SK-N-SH (cell line): ENCODE measurements around the gene MRNIP. TPM values are rescaled to one million over a fixed set of nuclear protein-coding genes. Genes with fewer than 3 reads are reported as not detected.

Experiments used
- CTCF ChIA-PET: fragments of 300-600, 350-600 bp; formaldehyde crosslinking; extraction: SDS; loops from one replicate; lab custom pipeline; 2021; lab: Yijun Ruan, JAX
- POLR2A ChIA-PET: fragments of 350-600 bp; sonication (Branson Sonifier 250); formaldehyde crosslinking; extraction: SDS; loops from one replicate; lab custom pipeline; 2020; ENCODE audit warnings: antibody characterized with exemption, inconsistent platforms; lab: Yijun Ruan, JAX
- DNase-seq: peaks from one replicate; pipeline ENCODE4 v3.0.0; 2012
- H2AFZ ChIP-seq: fragments of 200-600 bp; sonication (generic); 2 replicates; pipeline ENCODE4 v1.8.1; 2016; ENCODE audit warnings: antibody characterized with exemption, mild to moderate bottlenecking, low read depth
- H3F3A ChIP-seq: fragments of 200-600 bp; sonication (generic); replicated peaks from 2 replicates; pipeline ENCODE3; 2016; ENCODE audit warnings: antibody characterized with exemption, mild to moderate bottlenecking; ENCODE audit not compliant: insufficient read depth
- H3K27ac ChIP-seq, 2 experiments: fragments of 200-500 bp in 1 of 2; fragments of 200-600 bp in 1 of 2; sonication (Bioruptor generic) in 1 of 2; sonication (generic), shearing (Covaris generic) in 1 of 2; 2 replicates each; pipeline versions ENCODE4 v1.5.1 to v1.6.1; 2014 to 2016; ENCODE audit warnings: low read depth in 2 of 2, inconsistent platforms in 1 of 2, low read length in 1 of 2, mild to moderate bottlenecking in 1 of 2, mixed read lengths in 1 of 2
- H3K27me3 ChIP-seq: fragments of 200-600 bp; sonication (generic), shearing (Covaris generic); 2 replicates; pipeline ENCODE4 v1.6.1; 2016; ENCODE audit warnings: mixed run types; ENCODE audit not compliant: insufficient read depth
- H3K36me3 ChIP-seq, 2 experiments: fragments of 200-500 bp in 1 of 2; fragments of 200-600 bp in 1 of 2; sonication (Bioruptor generic) in 1 of 2; sonication (generic) in 1 of 2; replicated peaks in 1 of 2; 2 replicates each; pipeline versions ENCODE3 to v1.5.1; 2014 to 2016; ENCODE audit warnings: low read length in 1 of 2, mild to moderate bottlenecking in 1 of 2; ENCODE audit not compliant: insufficient read depth in 2 of 2, control insufficient read depth in 1 of 2
- H3K4me1 ChIP-seq, 2 experiments: fragments of 200-500 bp in 1 of 2; fragments of 200-600 bp in 1 of 2; sonication (Bioruptor generic) in 1 of 2; sonication (generic), shearing (Covaris generic) in 1 of 2; 2 replicates each; pipeline versions ENCODE4 v1.5.1 to v1.6.1; 2014 to 2016; ENCODE audit warnings: low read depth in 1 of 2, low read length in 1 of 2, mixed run types in 1 of 2; ENCODE audit not compliant: insufficient read depth in 2 of 2, control insufficient read depth in 1 of 2
- H3K4me2 ChIP-seq: fragments of 200-600 bp; sonication (generic), shearing (Covaris generic); 2 replicates; pipeline ENCODE4 v1.6.1; 2017; ENCODE audit warnings: mixed run types
- H3K4me3 ChIP-seq, 2 experiments: fragments of 200-500 bp in 1 of 2; fragments of 200-600 bp in 1 of 2; sonication (Bioruptor generic) in 1 of 2; sonication (generic), shearing (Covaris generic) in 1 of 2; 2 replicates each; pipeline versions ENCODE4 v1.5.1 to v1.8.1; 2014 to 2016; ENCODE audit warnings: low read depth in 2 of 2, inconsistent platforms in 1 of 2, low read length in 1 of 2, mild to moderate bottlenecking in 1 of 2, mixed read lengths in 1 of 2, moderate library complexity in 1 of 2
- H3K79me2 ChIP-seq: fragments of 200-600 bp; sonication (generic); 2 replicates; pipeline ENCODE4 v1.8.1; 2017; ENCODE audit warnings: mild to moderate bottlenecking; ENCODE audit not compliant: insufficient read depth
- H3K9ac ChIP-seq: fragments of 200-600 bp; sonication (generic); 2 replicates; pipeline ENCODE4 v1.6.1; 2017; ENCODE audit warnings: mixed run types
- H3K9me2 ChIP-seq: fragments of 200-600 bp; sonication (generic); 2 replicates; pipeline ENCODE4 v1.6.1; 2017; ENCODE audit warnings: mixed run types
- H3K9me3 ChIP-seq: fragments of 200-600 bp; sonication (generic); 2 replicates; pipeline ENCODE4 v1.6.1; 2017; ENCODE audit warnings: mixed run types, mild to moderate bottlenecking, moderate library complexity
- H4K20me1 ChIP-seq: fragments of 200-600 bp; sonication (generic); 2 replicates; pipeline ENCODE4 v1.6.1; 2017; ENCODE audit warnings: mild to moderate bottlenecking, mixed run types; ENCODE audit not compliant: insufficient read depth
- CTCF ChIP-seq: fragments of 200-600 bp; sonication (generic); IDR thresholded peaks from 2 replicates; pipeline ENCODE4 v1.6.1; 2017; ENCODE audit warnings: antibody characterized with exemption, mild to moderate bottlenecking, moderate library complexity
- EZH2phosphoT487 ChIP-seq: fragments of 200-600 bp; sonication (generic); IDR thresholded peaks from 2 replicates; pipeline ENCODE4 v1.6.1; 2017; ENCODE audit warnings: low read depth, mixed run types, mild to moderate bottlenecking, antibody characterized with exemption, moderate library complexity, borderline replicate concordance
- FOXJ3 ChIP-seq: sonication (generic); formaldehyde crosslinking; IDR thresholded peaks from 2 replicates; pipeline ENCODE4 v1.5.1; 2020; ENCODE audit warnings: mild to moderate bottlenecking, missing genetic modification reagents
- JUND ChIP-seq: IDR thresholded peaks from 2 replicates; pipeline ENCODE4 v1.4.0; 2012
- MAX ChIP-seq: IDR thresholded peaks from 2 replicates; pipeline ENCODE4 v1.4.0; 2012; ENCODE audit warnings: low read depth
- MXI1 ChIP-seq: IDR thresholded peaks from 2 replicates; pipeline ENCODE4 v1.6.1; 2012; ENCODE audit warnings: mild to moderate bottlenecking, low read depth, low read length, improper control_type of control experiment
- NRF1 ChIP-seq: IDR thresholded peaks from 2 replicates; pipeline ENCODE4 v1.6.1; 2012; ENCODE audit warnings: low read depth, mild to moderate bottlenecking, low read length
- POLR2AphosphoS5 ChIP-seq: IDR thresholded peaks from 2 replicates; pipeline ENCODE4 v1.6.1; 2012; ENCODE audit warnings: low read depth, low read length
- RAD21 ChIP-seq: IDR thresholded peaks from 2 replicates; pipeline ENCODE4 v1.6.1; 2012; ENCODE audit warnings: mild to moderate bottlenecking, low read length
- RFX5 ChIP-seq: IDR thresholded peaks from 2 replicates; pipeline ENCODE4 v1.6.1; 2012; ENCODE audit warnings: mild to moderate bottlenecking, improper control_type of control experiment, low read length
- RXRA ChIP-seq: IDR thresholded peaks from 2 replicates; pipeline ENCODE4 v1.4.0; 2012; ENCODE audit warnings: low read depth, mild to moderate bottlenecking, borderline replicate concordance
- SIN3A ChIP-seq: IDR thresholded peaks from 2 replicates; pipeline ENCODE4 v1.6.1; 2012; ENCODE audit warnings: low read depth, mild to moderate bottlenecking, low read length, moderate library complexity, borderline replicate concordance
- SMC3 ChIP-seq: IDR thresholded peaks from 2 replicates; pipeline ENCODE4 v1.6.1; 2012; ENCODE audit warnings: low read depth, low read length, improper control_type of control experiment
- WGBS: methylation state at CpG from one replicate; pipeline ENCODE4 v1.1.6; 2017; ENCODE audit warnings: low lambda C conversion rate; 5-methylcytosine and 5-hydroxymethylcytosine counted together
- polyA plus RNA-seq, 3 experiments: library from polyadenylated mRNA; depleted of rRNA; stranded (reverse); fragments of >200 nt; gene quantifications; 2 replicates each; pipeline ENCODE4 v1.2.3, GENCODE V29; 2012
- TF ChIP-seq, protein P1 (sequence below): IDR thresholded peaks from 2 replicates; pipeline ENCODE4; 2012
- TF ChIP-seq, protein P2 (sequence below): IDR thresholded peaks from 2 replicates; pipeline ENCODE4 v1.6.1; 2012; ENCODE audit warnings: mild to moderate bottlenecking, low read depth, low read length, moderate library complexity

The MRNIP gene
- polyA plus RNA-seq, 1 of the 3 experiments (the other 2 are of a cell fraction): 32.8 TPM

DNA sequence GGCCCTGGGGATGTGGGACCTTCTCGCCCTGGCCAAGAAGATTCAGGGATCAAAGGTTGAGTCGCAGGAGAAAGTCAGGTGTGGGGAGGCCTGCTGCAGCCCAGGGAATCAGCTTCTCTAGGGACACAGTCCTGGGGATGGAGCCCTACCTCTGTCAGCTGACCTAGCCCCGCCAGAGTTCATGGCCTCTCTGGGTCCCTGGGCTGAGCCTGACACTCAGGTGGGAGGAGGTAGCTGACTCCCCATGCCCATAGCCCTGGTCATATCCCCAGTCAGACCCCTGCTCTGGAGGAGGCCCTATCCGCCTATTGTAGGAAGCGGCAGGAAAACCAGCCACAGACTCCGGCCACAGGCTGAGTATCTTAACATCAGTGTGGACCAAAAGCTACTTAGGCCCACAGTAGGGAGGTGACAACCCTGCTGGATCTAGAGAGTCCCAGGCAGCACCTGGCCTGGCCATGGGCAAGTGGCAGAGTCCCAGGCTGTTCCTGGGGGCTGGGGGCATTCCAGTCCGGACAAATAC is 15.0 kb upstream of the MRNIP start (continued):
- TF ChIP-seq RFX5: no peak
- TF ChIP-seq MXI1: no peak
- no peak for TF ChIP-seq CTCF
- TF ChIP-seq SIN3A: no peak
- no peak for TF ChIP-seq NRF1

DNA sequence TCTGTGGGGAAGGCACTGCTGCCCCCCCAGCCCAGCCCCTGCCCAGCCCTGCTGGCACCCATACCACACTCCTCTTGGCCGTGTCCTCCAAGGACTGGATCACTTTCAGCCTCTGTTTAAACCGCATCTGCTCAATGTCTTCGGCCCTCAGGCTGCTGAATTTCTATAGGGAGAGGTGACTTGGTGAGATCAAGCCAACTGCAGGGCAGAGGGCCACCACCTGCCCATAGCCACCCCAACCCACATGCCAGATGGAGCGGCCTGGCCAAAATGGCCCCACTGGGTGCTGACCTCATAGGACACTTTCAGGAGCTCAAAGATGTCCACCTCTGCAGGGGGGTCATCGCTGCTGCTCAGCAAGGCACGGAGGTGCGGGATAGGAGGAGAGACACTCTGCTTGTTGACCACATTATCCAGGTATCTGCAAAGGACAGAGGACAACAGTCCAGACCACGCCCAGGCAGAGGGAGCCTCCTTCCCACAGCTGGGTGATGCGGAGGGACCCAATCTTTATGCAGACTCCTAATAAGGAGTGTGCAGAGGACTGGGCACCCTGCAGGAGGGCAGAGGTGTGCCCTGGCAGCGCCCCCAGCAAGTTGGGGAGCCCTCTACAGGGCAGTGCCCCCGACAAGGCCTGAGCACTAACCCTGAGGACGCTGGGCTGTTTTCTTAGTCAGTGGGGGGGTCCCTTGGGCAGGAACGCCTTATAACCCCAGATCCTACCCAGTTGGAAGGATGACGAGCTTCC is 14.4 kb upstream of the MRNIP start:
- Histone ChIP-seq H3K4me2 (no peak overlapping the region), H3K4me3 (no peak overlapping the region), H3K79me2 (no peaks in the 10 kb centered on the region), H3K9ac (no peak overlapping the region), H3F3A (no peaks in the 10 kb centered on the region), H2AFZ (no peak overlapping the region), H3K27me3 (no peaks in the 10 kb centered on the region), H4K20me1 (no peaks in the 10 kb centered on the region), H3K27ac (no peak overlapping the region), H3K9me2 (no peaks in the 10 kb centered on the region), H3K4me1 (no peaks in the 10 kb centered on the region), H3K9me3 (no peaks in the 10 kb centered on the region), H3K36me3 (peaks cover 18 to 75% of the 10 kb centered on the region in 2 experiments)
- POLR2A ChIA-PET: no interaction called here
- 76% methylated on average over 5 of the region's 14 CpGs for WGBS
- CTCF ChIA-PET: no interaction called here
- TF ChIP-seq, protein P1, sequence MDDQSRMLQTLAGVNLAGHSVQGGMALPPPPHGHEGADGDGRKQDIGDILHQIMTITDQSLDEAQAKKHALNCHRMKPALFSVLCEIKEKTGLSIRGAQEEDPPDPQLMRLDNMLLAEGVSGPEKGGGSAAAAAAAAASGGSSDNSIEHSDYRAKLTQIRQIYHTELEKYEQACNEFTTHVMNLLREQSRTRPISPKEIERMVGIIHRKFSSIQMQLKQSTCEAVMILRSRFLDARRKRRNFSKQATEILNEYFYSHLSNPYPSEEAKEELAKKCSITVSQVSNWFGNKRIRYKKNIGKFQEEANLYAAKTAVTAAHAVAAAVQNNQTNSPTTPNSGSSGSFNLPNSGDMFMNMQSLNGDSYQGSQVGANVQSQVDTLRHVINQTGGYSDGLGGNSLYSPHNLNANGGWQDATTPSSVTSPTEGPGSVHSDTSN: no peak
- no peak for TF ChIP-seq MAX
- TF ChIP-seq POLR2AphosphoS5: no peak
- no peak for TF ChIP-seq MXI1
- no peak for TF ChIP-seq RXRA
- TF ChIP-seq SMC3: no peak
- no peak for TF ChIP-seq JUND
- TF ChIP-seq, protein P2, sequence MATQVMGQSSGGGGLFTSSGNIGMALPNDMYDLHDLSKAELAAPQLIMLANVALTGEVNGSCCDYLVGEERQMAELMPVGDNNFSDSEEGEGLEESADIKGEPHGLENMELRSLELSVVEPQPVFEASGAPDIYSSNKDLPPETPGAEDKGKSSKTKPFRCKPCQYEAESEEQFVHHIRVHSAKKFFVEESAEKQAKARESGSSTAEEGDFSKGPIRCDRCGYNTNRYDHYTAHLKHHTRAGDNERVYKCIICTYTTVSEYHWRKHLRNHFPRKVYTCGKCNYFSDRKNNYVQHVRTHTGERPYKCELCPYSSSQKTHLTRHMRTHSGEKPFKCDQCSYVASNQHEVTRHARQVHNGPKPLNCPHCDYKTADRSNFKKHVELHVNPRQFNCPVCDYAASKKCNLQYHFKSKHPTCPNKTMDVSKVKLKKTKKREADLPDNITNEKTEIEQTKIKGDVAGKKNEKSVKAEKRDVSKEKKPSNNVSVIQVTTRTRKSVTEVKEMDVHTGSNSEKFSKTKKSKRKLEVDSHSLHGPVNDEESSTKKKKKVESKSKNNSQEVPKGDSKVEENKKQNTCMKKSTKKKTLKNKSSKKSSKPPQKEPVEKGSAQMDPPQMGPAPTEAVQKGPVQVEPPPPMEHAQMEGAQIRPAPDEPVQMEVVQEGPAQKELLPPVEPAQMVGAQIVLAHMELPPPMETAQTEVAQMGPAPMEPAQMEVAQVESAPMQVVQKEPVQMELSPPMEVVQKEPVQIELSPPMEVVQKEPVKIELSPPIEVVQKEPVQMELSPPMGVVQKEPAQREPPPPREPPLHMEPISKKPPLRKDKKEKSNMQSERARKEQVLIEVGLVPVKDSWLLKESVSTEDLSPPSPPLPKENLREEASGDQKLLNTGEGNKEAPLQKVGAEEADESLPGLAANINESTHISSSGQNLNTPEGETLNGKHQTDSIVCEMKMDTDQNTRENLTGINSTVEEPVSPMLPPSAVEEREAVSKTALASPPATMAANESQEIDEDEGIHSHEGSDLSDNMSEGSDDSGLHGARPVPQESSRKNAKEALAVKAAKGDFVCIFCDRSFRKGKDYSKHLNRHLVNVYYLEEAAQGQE: no peak
- TF ChIP-seq RAD21: no peak
- no peak for TF ChIP-seq FOXJ3 (CRISPR knock-in tag)
- no peak for TF ChIP-seq EZH2phosphoT487
- peak; percentile 11 for DNase-seq
